Measurements from ENCODE around the gene NANOS3.

Gene NANOS3

DNA sequence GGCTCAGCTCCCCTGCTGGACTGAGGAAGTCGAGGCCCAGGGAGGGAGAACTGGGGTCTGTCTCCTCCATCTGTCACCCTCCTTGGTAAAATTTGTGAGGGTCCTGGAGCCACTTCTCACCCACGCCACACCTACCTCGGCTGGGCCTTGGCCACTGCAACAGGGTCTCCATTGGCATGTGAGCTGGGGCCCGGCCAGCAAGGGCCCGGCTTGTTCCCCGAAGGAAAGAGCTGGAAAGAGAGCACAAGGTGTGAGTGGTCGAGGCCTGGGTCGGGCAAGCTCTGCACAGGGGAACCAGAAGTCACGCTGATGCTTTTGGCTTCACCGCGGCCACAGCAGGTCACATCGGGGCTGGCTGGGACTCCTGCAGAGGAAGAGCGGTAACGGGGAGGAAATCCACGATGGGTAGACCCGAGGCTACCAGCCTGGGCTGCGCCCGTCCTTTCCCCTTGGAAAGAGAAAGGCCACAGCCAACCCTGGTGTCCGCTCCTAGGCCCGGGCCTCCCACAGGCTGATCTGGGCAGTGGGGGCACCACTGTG, 9.0 kb downstream of the NANOS3 start:
- no peak for DNase-seq (ENCODE audit: low spot score)

GRCh38 chr19:13887018-13887436, 10.1 kb downstream of the NANOS3 start:
- DNase-seq (ENCODE audit: low spot score) = no peak

GRCh38 chr19:13887517-13887916, 10.6 kb downstream of the NANOS3 start:
- no peak for DNase-seq (ENCODE audit: low spot score)

DNA sequence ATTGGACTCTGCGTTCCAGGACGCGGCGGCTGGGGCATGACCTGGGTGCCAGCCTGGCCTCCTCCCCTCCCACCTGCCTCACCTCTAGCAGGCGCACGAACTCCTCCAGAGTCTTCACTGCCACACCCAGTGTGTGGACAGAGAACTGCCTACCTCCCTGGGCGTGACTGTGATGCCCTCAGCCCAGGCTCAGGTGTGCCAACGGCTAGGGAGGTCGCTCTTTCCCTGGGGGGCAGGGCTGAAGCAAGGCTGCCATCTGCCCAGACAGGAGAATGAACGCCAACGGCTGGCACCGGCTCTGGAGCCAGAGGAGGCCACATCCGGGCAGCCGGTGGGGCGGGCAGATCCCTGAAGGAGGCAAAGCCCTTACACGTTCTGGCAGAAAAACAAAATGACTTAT, 11.3 kb downstream of the NANOS3 start:
- no peak for DNase-seq (ENCODE audit: low spot score)

DNA sequence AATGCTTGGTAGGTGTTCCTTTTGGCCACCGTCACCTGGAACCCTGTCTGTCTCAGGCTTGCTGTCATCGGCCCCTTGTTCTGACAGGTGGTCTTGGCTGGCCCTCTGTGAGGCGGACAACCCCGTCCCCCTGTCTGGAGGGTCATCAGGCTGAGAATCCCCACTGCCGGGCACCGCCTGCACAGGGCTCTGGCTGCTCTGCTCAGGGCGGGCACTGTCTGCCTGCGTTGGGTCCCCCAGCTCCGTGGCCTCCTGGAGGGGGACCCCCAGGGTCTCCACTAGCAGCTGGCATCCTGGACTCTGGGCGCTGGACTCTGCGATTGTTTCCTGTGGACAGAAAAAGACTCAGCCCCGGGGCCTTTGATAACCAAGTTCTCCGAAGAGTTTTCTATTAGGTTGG, 13.2 kb downstream of the NANOS3 start:
- DNase-seq (ENCODE audit: low spot score) = no peak

DNA sequence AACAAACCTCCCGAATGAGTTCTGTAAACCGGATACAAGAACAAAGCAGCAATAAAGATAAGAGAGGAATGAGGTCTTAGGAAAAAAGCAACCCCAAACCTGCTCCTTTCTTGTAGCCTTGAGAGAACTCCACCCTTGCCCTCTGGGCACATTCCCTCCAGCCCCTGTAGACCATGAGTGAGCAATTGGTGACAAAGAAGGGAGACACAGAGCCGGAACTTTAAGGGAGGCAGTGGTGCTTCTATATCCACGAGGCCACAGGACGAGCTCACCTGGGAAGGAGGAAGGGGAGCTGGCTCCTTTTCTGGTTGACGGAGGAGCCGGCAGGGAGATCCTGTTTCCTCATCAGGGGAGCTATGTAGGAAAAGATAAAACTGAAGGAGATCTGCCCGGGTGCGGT, 15.9 kb downstream of the NANOS3 start:
- no peak for DNase-seq (ENCODE audit: low spot score)

DNA sequence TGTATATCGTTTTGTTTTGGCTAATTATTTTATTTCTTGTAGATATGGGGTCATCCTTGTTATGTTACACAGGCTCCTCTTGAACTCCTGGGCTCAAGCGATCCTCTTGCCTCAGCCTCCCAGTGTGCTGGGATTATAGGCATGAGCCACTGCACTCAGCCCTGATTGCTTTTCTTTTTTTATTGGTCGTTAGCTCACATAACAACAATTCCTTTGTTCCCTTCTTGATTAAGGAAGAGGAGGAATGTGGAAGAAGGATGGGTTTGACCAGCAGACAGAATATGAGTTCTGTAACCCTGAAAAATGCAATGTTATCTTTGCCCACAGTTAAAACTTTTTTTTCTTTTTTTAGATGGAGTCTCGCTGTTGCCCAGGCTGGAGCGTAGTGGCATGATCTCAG, 17.6 kb downstream of the NANOS3 start:
- DNase-seq (ENCODE audit: low spot score) = no peak

- no peak for DNase-seq (ENCODE audit: low spot score)
Measured at GRCh38 chr19:13896227-13896626, 19.3 kb downstream of the NANOS3 start.

DNA sequence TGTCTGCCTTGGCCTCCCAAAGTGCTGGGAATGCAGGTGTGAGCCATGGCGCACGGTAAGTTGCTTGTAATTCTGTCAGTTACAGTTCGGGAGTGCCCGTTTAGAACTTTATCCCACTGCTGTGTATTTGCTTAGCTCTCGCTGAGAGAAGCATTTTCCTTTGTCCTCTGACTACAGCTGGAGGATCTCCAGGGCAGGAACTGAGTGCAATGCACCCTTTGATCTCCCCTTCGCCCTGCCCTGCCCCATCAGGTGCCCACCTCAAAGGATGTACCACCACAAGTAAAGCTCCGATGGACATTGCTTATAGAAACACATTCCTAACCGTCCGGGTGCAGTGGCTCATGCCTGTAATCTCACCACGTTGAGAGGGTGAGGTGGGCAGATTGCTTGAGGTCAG, 22.5 kb downstream of the NANOS3 start:
- DNase-seq (ENCODE audit: low spot score) = no peak

GRCh38 chr19:13899912-13900584, 23.1 kb downstream of the NANOS3 start:
- peak; percentile 31 for DNase-seq (ENCODE audit: low spot score)

DNA sequence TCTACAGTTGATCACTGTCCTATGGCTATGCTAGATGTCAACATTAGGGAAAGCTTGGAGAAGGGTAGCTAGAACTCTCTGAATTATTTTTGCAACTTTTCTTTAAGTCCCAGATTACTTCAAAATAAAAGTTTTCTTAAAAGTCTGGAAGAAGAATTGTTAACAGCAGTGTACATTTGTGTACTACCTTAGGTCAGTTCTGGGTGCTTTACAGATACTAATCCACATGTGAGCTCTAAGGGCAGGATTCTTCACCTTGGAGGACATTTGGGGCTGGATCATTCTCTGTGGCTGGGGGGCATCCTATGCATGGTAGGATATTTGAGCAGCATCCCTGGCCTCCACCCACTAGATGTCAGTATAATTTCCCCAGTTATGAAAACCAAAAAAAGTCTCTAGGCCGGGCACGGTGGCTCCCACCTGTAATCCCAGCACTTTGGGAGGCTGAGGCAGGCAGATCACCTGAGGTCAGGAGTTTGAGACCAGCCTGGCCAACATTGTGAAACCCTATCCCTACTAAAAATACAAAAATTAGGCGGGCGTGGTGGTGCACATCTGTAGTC, 26.1 kb downstream of the NANOS3 start:
- no peak for DNase-seq (ENCODE audit: low spot score)

GRCh38 chr19:13905634-13906520, 28.9 kb downstream of the NANOS3 start, which contains the start of the genes BRME1 and CC2D1A:
Gene BRME1, minus strand, starts transcription at chr19:13906117. Its CDS starts 1,225 bp downstream, at chr19:13904892.
Gene CC2D1A, plus strand, starts transcription at chr19:13906201. Its CDS starts 241 bp downstream, at chr19:13906442.
- peak; percentile 83 for DNase-seq (ENCODE audit: low spot score)

GRCh38 chr19:13906521-13906904, 29.6 kb downstream of the NANOS3 start:
- DNase-seq (ENCODE audit: low spot score) = no peak

- DNase-seq (ENCODE audit: low spot score) = no peak
Measured at GRCh38 chr19:13906910-13907309, 30.0 kb downstream of the NANOS3 start.

DNA sequence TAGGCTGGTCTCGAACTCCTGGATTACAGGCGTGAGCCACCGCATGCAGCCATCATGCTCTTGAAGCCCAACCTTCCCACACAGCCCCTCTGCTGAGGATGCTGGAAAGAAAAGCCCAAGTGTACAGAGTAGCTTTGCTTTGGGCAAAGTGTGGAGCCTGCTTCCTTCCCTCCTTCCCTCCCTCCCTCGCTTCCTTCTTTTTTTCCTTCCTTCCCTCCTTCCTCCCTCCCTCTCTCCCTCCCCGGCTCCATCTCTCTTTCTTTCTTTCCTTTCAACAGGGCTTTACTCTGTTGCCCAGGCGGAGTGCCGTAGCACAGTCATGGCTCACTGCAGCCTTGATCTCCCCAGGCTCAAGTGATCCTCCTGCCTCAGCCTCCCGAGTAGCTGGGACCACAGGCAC, 31.7 kb downstream of the NANOS3 start:
- DNase-seq (ENCODE audit: low spot score) = no peak

DNA sequence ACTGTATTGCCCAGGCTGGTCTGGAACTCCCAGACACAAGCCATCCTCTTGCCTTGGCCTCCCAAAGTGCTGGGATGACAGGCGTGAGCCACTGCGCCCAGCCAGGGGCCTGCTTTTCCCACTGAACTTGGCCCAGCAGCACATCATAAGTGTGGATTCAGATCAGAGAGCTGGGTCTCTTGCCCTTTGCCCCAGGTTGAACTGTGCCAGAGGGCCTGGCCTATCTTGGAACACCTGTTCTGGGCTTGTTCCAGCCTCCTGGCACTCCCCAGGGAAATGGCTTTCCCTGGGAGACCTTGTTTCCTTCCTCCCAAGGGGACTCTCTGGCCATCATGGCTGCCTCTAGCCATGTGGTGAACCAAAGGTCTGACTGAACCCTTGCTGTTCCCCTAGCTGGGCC, 32.5 kb downstream of the NANOS3 start:
- no peak for DNase-seq (ENCODE audit: low spot score)

- no peak for DNase-seq (ENCODE audit: low spot score)
Measured at GRCh38 chr19:13913352-13913751, 36.4 kb downstream of the NANOS3 start.

- no peak for DNase-seq (ENCODE audit: low spot score)
Measured at GRCh38 chr19:13914777-13915176, 37.8 kb downstream of the NANOS3 start.

GRCh38 chr19:13917888-13918406, 41.0 kb downstream of the NANOS3 start:
- no peak for DNase-seq (ENCODE audit: low spot score)

DNA sequence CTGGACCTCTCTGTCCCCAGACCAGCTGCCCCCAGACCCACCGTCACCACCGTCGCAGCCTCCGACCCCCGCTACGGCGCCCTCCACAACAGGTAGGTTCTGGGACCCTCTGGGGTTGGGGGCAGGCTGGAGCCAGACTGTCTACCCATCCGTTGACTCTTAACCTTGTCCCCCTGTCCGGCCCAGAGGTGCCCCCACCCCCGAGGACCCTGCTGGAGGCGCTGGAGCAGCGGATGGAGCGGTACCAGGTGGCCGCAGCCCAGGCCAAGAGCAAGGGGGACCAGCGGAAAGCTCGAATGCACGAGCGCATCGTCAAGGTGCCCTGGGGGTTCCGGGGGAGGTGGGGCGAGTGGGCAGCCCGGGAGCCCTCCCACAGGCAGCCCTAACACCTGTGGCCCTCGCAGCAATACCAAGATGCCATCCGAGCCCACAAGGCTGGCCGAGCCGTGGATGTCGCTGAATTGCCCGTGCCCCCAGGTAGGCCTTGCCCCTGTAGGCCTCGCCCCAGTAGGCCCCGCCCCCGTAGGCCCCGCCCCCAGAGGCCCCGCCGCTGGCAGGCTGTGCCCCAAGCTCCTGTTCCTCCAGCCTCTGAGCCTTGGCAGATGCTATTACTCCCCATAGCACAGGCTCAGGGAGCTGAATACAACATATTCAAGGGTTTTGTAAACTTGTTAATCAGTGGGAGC, 41.9 kb downstream of the NANOS3 start:
- DNase-seq (ENCODE audit: low spot score) = no peak

DNA sequence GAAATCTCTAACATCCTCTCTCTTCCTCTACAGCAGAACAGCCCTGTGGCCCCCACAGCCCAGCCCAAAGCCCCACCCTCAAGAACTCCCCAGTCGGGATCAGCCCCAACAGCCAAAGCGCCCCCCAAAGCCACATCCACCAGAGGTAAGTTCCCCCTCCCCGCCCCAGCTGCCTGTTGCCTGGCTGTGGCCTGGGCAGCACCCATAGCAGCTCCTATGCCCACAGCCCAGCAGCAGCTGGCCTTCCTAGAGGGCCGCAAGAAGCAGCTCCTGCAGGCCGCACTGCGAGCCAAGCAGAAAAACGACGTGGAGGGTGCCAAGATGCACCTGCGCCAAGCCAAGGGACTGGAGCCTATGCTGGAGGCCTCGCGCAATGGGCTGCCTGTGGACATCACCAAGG, 43.6 kb downstream of the NANOS3 start:
- no peak for DNase-seq (ENCODE audit: low spot score)
